ENCODE measurements around the gene XPNPEP1. TPM values are rescaled to one million over a fixed set of nuclear protein-coding genes. Genes with fewer than 3 reads are reported as not detected.

Gene XPNPEP1
- polyA plus RNA-seq, 1 donor (not counting 4 experiments of a cell fraction or from before 2014, with no cell fraction given): 96.2 TPM

- peaks cover 20 to 22% of the 10 kb centered on the region in 2 experiments for H3K36me3 ChIP-seq (ENCODE audit: control insufficient read depth in 2 of 2, extremely low read depth in 1 of 2, insufficient read depth in 2 of 2, low read length in 2 of 2)
- no peaks in the 10 kb centered on the region for H3K9me3 ChIP-seq (ENCODE audit: control insufficient read depth, low read depth, low read length)
- DNase-seq (ENCODE audit: low read depth, low spot score) (no peak), FAIRE-seq (no peak)
- H3K4me1 ChIP-seq (ENCODE audit: control insufficient read depth, extremely low read depth, insufficient read depth, low read length): no peaks in the 10 kb centered on the region
- H3K27ac ChIP-seq (ENCODE audit: control insufficient read depth, insufficient read depth, low read length): no peak overlapping the region
- no peaks in the 10 kb centered on the region for H3K27me3 ChIP-seq (ENCODE audit: control insufficient read depth, extremely low read depth, insufficient read depth, low read length)
- TF ChIP-seq CTCF (optimal IDR thresholded peaks at IDR 0.05 in 1 of 3, IDR thresholded peaks at IDR 0.05 in 1 of 3, conservative IDR thresholded peaks at IDR 0.05 in 1 of 3; ENCODE audit: extremely low read depth in 1 of 3, insufficient read depth in 2 of 3, low read length in 3 of 3): no peak
- no peak for TF ChIP-seq EZH2 (IDR thresholded peaks at IDR 0.05; ENCODE audit: low read length)
- H4K20me1 ChIP-seq (ENCODE audit: control insufficient read depth, extremely low read depth, insufficient read depth, low read length): no peaks in the 10 kb centered on the region
- no peak overlapping the region for H3K4me3 ChIP-seq (ENCODE audit: control insufficient read depth in 2 of 3, extremely low read depth in 1 of 3, insufficient read depth in 2 of 3, low read depth in 1 of 3, low read length in 3 of 3)
- dilution Hi-C loops (cut with MboI; ENCODE audit: extremely low pct_ligation_motif_present, low sequenced_read_pairs): no loop called here
- H2AFZ ChIP-seq (ENCODE audit: control insufficient read depth, low read length): no peak overlapping the region
- H3K79me2 ChIP-seq (ENCODE audit: control insufficient read depth, insufficient read depth, low read length): no peaks in the 10 kb centered on the region
- H3K9me1 ChIP-seq (ENCODE audit: control insufficient read depth, extremely low read depth, insufficient read depth, low read length): no peaks in the 10 kb centered on the region
- no peak overlapping the region for H3K4me2 ChIP-seq (ENCODE audit: control insufficient read depth, extremely low read depth, insufficient read depth, low read depth, low read length)
- H3K9ac ChIP-seq (ENCODE audit: control insufficient read depth, extremely low read depth, insufficient read depth, low read length): no peak overlapping the region
These were observed 48.2 kb downstream of the XPNPEP1 start for GRCh38 chr10:109875151-109875568.

GRCh38 chr10:109871476-109871875 lies 51.8 kb downstream of the XPNPEP1 start:
- dilution Hi-C loops (cut with MboI; ENCODE audit: extremely low pct_ligation_motif_present, low sequenced_read_pairs): no loop called here

More at GRCh38 chr10:109871476-109871875, 51.8 kb downstream of the XPNPEP1 start:
- no peaks in the 10 kb centered on the region for H3K9me1 ChIP-seq (ENCODE audit: control insufficient read depth, extremely low read depth, insufficient read depth, low read length)
- peaks cover 29 to 32% of the 10 kb centered on the region in 2 experiments for H3K36me3 ChIP-seq (ENCODE audit: control insufficient read depth in 2 of 2, extremely low read depth in 1 of 2, insufficient read depth in 2 of 2, low read length in 2 of 2)
- FAIRE-seq (no peak), DNase-seq (ENCODE audit: low read depth, low spot score) (no peak)
- no peaks in the 10 kb centered on the region for H3K27me3 ChIP-seq (ENCODE audit: control insufficient read depth, extremely low read depth, insufficient read depth, low read length)
- no peaks in the 10 kb centered on the region for H4K20me1 ChIP-seq (ENCODE audit: control insufficient read depth, extremely low read depth, insufficient read depth, low read length)
- no peak overlapping the region for H3K4me3 ChIP-seq (ENCODE audit: control insufficient read depth in 2 of 3, extremely low read depth in 1 of 3, insufficient read depth in 2 of 3, low read depth in 1 of 3, low read length in 3 of 3)
- no peak overlapping the region for H3K27ac ChIP-seq (ENCODE audit: control insufficient read depth, insufficient read depth, low read length)
- no peak overlapping the region for H3K9ac ChIP-seq (ENCODE audit: control insufficient read depth, extremely low read depth, insufficient read depth, low read length)
- no peaks in the 10 kb centered on the region for H3K4me1 ChIP-seq (ENCODE audit: control insufficient read depth, extremely low read depth, insufficient read depth, low read length)
- no peak overlapping the region for H3K4me2 ChIP-seq (ENCODE audit: control insufficient read depth, extremely low read depth, insufficient read depth, low read depth, low read length)
- no peaks in the 10 kb centered on the region for H3K9me3 ChIP-seq (ENCODE audit: control insufficient read depth, low read depth, low read length)
- H2AFZ ChIP-seq (ENCODE audit: control insufficient read depth, low read length): no peak overlapping the region
- H3K79me2 ChIP-seq (ENCODE audit: control insufficient read depth, insufficient read depth, low read length): no peaks in the 10 kb centered on the region
- no peak for TF ChIP-seq EZH2 (IDR thresholded peaks at IDR 0.05; ENCODE audit: low read length)
- no peak for TF ChIP-seq CTCF (optimal IDR thresholded peaks at IDR 0.05 in 1 of 3, IDR thresholded peaks at IDR 0.05 in 1 of 3, conservative IDR thresholded peaks at IDR 0.05 in 1 of 3; ENCODE audit: extremely low read depth in 1 of 3, insufficient read depth in 2 of 3, low read length in 3 of 3)
